Caco-2 (cell line): ENCODE measurements around the gene ALG12. TPM values are rescaled to one million over a fixed set of nuclear protein-coding genes. Genes with fewer than 3 reads are reported as not detected.

Experiments
- BruUV-seq: library from RNA; stranded (reverse); fragments of 400-500 nt; replicated peaks from 2 replicates; lab custom pipeline; 2021; lab: Mats Ljungman, UMichigan
- CTCF ChIA-PET: fragments of 300-600 bp; sonication (Branson Sonifier 250); formaldehyde crosslinking; loops from one replicate; lab custom pipeline; 2022; ENCODE audit warnings: antibody characterized with exemption; lab: Charles Lee
- POLR2A ChIA-PET: fragments of 300-600 bp; sonication (Branson Sonifier 250); formaldehyde crosslinking; loops from one replicate; lab custom pipeline; 2022; ENCODE audit warnings: antibody characterized with exemption; lab: Charles Lee
- DNase-seq, 2 experiments: peaks; one replicate each; pipeline versions ENCODE4 v3.0.0 to v3.0.0-alpha.2; 2020 to 2022
- H3K27me3 ChIP-seq: replicated peaks from 2 replicates; pipeline ENCODE4 v1.6.0; 2011; ENCODE audit warnings: low read length; ENCODE audit not compliant: control insufficient read depth, insufficient read depth
- H3K36me3 ChIP-seq: 2 replicates; pipeline ENCODE4 v1.5.1; 2011; ENCODE audit warnings: low read length; ENCODE audit not compliant: control insufficient read depth, insufficient read depth
- H3K4me1 ChIP-seq: fragments of 250-450 bp; sonication (Bioruptor Pico); 2 replicates; pipeline ENCODE4 v1.5.1; 2020; ENCODE audit warnings: mild to moderate bottlenecking
- H3K4me3 ChIP-seq: 2 replicates; pipeline ENCODE4 v1.5.1; 2011; ENCODE audit warnings: low read depth, mild to moderate bottlenecking, control low read depth, low read length
- H3K9me3 ChIP-seq: fragments of 250-450 bp; sonication (Bioruptor Pico); 2 replicates; pipeline ENCODE4 v1.5.1; 2020; ENCODE audit warnings: mild to moderate bottlenecking, moderate library complexity
- H3K27ac Mint-ChIP-seq: one replicate; pipeline ENCODE4 v1.8.0; 2022; ENCODE audit warnings: mixed read lengths; ENCODE audit not compliant: unreplicated experiment
- H3K27me3 Mint-ChIP-seq: one replicate; pipeline ENCODE4 v1.8.0; 2022; ENCODE audit warnings: mixed read lengths; ENCODE audit not compliant: insufficient read depth, unreplicated experiment
- H3K36me3 Mint-ChIP-seq: one replicate; pipeline ENCODE4 v1.8.0; 2022; ENCODE audit warnings: mild to moderate bottlenecking, mixed read lengths; ENCODE audit not compliant: insufficient read depth, unreplicated experiment
- H3K4me1 Mint-ChIP-seq: one replicate; pipeline ENCODE4 v1.8.0; 2022; ENCODE audit warnings: low read depth, mixed read lengths; ENCODE audit not compliant: unreplicated experiment
- H3K4me3 Mint-ChIP-seq: one replicate; pipeline ENCODE4 v1.8.0; 2022; ENCODE audit warnings: mild to moderate bottlenecking, moderate library complexity, mixed read lengths; ENCODE audit not compliant: unreplicated experiment
- H3K9me3 Mint-ChIP-seq: one replicate; pipeline ENCODE4 v1.8.0; 2022; ENCODE audit warnings: mixed read lengths; ENCODE audit not compliant: unreplicated experiment
- intact Hi-C: fragments of 100-400 bp; cut with micrococcal nuclease; formaldehyde crosslinking; loops from one replicate; pipeline ENCODE4 v1.10.0; 2022; ENCODE audit not compliant: unreplicated experiment
- total RNA-seq: library from RNA; stranded (reverse); gene quantifications from 2 replicates; pipeline ENCODE4 v1.2.3, GENCODE V29; 2022
- TF ChIP-seq, protein P1 (sequence below), 2 experiments: fragments of 200-600 bp in 1 of 2; IDR thresholded peaks; 1 replicate in 1 of 2; 2 replicates in 1 of 2; pipeline versions ENCODE4 v1.5.1 to v1.8.0; 2011 to 2022; ENCODE audit warnings: antibody characterized with exemption in 1 of 2, control low read depth in 1 of 2, inconsistent platforms in 1 of 2, low read depth in 1 of 2, low read length in 1 of 2, mild to moderate bottlenecking in 1 of 2, moderate library complexity in 1 of 2; ENCODE audit not compliant: insufficient read depth in 1 of 2, severe bottlenecking in 1 of 2, unreplicated experiment in 1 of 2

Gene ALG12
- total RNA-seq, 1 experiment from 2014 or later: 35.7 TPM

DNA sequence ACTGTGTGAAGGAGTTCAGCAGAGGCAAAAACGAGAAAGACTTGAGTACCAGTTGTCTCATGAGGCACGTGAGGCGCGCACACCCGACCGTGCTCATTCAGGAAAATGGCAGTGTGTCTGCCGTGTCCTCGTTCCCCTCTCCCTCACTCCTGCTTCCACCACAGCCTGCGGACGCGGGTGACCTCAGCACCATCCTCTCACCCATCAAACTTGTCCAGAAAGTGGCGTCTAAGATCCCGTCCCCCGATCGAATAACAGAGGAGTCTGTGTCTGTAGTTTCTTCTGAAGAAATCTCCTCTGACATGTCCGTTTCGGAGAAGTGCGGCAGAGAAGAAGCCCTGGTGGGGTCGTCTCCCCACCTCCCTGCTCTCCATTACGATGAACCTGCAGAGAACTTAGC, 34.2 kb downstream of the ALG12 start:
- Mint-ChIP-seq H3K36me3 (peaks cover 69% of the 10 kb centered on the region), H3K27ac (no peak overlapping the region), H3K4me3 (no peak overlapping the region), H3K27me3 (no peaks in the 10 kb centered on the region), H3K9me3 (no peaks in the 10 kb centered on the region), H3K4me1 (no peaks in the 10 kb centered on the region)
- ChIA-PET POLR2A (no interaction called here), CTCF (no interaction called here)
- DNase-seq: no peak
- Histone ChIP-seq H3K27me3 (no peaks in the 10 kb centered on the region), H3K9me3 (no peaks in the 10 kb centered on the region), H3K4me1 (no peaks in the 10 kb centered on the region), H3K4me3 (no peak overlapping the region), H3K36me3 (peaks cover 2% of the 10 kb centered on the region; the same call in 1 of the 2 replicates)
- TF ChIP-seq, protein P1, sequence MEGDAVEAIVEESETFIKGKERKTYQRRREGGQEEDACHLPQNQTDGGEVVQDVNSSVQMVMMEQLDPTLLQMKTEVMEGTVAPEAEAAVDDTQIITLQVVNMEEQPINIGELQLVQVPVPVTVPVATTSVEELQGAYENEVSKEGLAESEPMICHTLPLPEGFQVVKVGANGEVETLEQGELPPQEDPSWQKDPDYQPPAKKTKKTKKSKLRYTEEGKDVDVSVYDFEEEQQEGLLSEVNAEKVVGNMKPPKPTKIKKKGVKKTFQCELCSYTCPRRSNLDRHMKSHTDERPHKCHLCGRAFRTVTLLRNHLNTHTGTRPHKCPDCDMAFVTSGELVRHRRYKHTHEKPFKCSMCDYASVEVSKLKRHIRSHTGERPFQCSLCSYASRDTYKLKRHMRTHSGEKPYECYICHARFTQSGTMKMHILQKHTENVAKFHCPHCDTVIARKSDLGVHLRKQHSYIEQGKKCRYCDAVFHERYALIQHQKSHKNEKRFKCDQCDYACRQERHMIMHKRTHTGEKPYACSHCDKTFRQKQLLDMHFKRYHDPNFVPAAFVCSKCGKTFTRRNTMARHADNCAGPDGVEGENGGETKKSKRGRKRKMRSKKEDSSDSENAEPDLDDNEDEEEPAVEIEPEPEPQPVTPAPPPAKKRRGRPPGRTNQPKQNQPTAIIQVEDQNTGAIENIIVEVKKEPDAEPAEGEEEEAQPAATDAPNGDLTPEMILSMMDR (IDR thresholded peaks at IDR 0.05; ENCODE audit: insufficient read depth in 1 of 2, low read depth in 1 of 2, low read length in 1 of 2, severe bottlenecking in 1 of 2, unreplicated experiment in 1 of 2): no peak
- no TSS peak for BruUV-seq
- intact Hi-C loops: no loop called here

DNA sequence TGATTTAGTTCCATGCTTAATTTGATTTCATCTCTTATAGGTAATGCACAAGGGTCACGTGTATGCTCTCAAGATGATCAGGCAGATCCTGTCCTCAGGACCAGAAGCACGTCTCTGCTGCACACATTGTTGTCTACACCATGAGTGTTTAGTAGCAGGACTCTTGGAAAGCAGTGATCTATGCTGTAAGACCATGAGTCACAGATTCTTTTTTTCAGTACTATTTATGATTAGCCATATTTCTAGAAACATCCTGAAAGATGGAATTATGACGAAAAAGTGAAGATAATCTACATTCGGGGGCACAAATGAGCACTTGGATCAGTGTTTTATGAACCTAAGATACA, 35.0 kb downstream of the ALG12 start:
- TF ChIP-seq, protein P1 (IDR thresholded peaks at IDR 0.05; ENCODE audit: insufficient read depth in 1 of 2, low read depth in 1 of 2, low read length in 1 of 2, severe bottlenecking in 1 of 2, unreplicated experiment in 1 of 2): no peak
- Histone ChIP-seq H3K27me3 (no peaks in the 10 kb centered on the region), H3K4me1 (no peaks in the 10 kb centered on the region), H3K36me3 (peaks cover 2% of the 10 kb centered on the region; the same call in 1 of the 2 replicates), H3K4me3 (no peak overlapping the region), H3K9me3 (no peaks in the 10 kb centered on the region)
- no TSS peak for BruUV-seq
- ChIA-PET POLR2A (no interaction called here), CTCF (no interaction called here)
- no peak overlapping the region for H3K27ac Mint-ChIP-seq
- DNase-seq: no peak
- no peaks in the 10 kb centered on the region for H3K4me1 Mint-ChIP-seq
- H3K4me3 Mint-ChIP-seq: no peak overlapping the region
- intact Hi-C loops: no loop called here
- peaks cover 68% of the 10 kb centered on the region for H3K36me3 Mint-ChIP-seq
- H3K9me3 Mint-ChIP-seq: no peaks in the 10 kb centered on the region
- no peaks in the 10 kb centered on the region for H3K27me3 Mint-ChIP-seq

DNA sequence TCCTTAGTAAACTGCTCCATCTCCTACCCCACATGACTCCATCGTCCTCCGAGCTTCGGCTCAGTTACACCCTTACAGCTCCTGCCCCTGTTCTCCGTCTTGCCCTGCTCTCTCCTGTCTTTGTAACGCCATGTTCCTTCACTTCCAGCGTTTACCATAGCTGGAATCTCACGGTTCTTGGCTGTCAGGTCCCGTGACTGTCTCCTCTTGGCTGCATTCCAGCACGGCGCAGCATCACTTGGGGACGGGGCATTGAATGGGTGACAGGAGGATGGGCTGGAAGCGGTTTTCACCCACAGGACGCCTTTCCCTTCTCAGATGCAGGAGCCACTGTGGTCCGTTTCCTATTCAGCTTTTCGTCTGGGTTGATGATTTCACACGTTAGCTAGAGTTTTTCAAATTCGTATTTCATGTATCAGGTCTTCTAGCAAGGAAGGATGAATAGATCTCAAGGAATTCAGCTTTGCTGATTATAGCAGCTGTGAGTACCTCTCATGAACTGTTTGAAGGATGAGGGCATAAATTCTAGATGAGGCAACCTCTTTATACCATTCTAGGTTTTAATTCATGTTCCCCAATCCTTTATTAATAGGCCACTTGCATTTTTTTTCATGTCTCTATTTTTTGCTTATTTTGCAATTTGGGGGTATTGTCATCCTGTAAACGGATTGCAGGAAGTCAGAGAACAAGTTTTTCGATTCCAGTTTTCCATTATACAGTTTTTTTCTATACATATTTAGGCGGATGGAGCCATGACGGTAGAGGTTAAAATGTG, 35.5 kb downstream of the ALG12 start:
- no TSS peak for BruUV-seq
- peaks cover 68% of the 10 kb centered on the region for H3K36me3 Mint-ChIP-seq
- DNase-seq: no peak
- CTCF ChIA-PET: no interaction called here
- no peaks in the 10 kb centered on the region for H3K9me3 ChIP-seq
- no peaks in the 10 kb centered on the region for H3K4me1 ChIP-seq
- H3K36me3 ChIP-seq: peaks cover 2% of the 10 kb centered on the region; the same call in 1 of the 2 replicates
- no peak overlapping the region for H3K4me3 Mint-ChIP-seq
- no peak overlapping the region for H3K4me3 ChIP-seq
- H3K4me1 Mint-ChIP-seq: no peaks in the 10 kb centered on the region
- H3K27me3 ChIP-seq: no peaks in the 10 kb centered on the region
- TF ChIP-seq, protein P1 (IDR thresholded peaks at IDR 0.05; ENCODE audit: insufficient read depth in 1 of 2, low read depth in 1 of 2, low read length in 1 of 2, severe bottlenecking in 1 of 2, unreplicated experiment in 1 of 2): no peak
- H3K27me3 Mint-ChIP-seq: no peaks in the 10 kb centered on the region
- no peaks in the 10 kb centered on the region for H3K9me3 Mint-ChIP-seq
- POLR2A ChIA-PET: no interaction called here
- intact Hi-C loops: no loop called here
- H3K27ac Mint-ChIP-seq: no peak overlapping the region
